Umbilical cord (tissue), 2 donors: ENCODE measurements around the gene EHD4. TPM values are rescaled to one million over a fixed set of nuclear protein-coding genes. Genes with fewer than 3 reads are reported as not detected.

Source experiments
- DNase-seq: peaks from one replicate; pipeline ENCODE4 v3.0.0-alpha.2; 2015; ENCODE audit warnings: low spot score
- total RNA-seq: library from RNA; depleted of rRNA; stranded (reverse); fragments of >200 nt; gene quantifications from one replicate; pipeline ENCODE4 v1.2.3, GENCODE V29; 2014; ENCODE audit warnings: low replicate concordance; ENCODE audit not compliant: insufficient read depth

EHD4 gene
- total RNA-seq, 1 donor from 2014 or later = 15.4 TPM

DNA sequence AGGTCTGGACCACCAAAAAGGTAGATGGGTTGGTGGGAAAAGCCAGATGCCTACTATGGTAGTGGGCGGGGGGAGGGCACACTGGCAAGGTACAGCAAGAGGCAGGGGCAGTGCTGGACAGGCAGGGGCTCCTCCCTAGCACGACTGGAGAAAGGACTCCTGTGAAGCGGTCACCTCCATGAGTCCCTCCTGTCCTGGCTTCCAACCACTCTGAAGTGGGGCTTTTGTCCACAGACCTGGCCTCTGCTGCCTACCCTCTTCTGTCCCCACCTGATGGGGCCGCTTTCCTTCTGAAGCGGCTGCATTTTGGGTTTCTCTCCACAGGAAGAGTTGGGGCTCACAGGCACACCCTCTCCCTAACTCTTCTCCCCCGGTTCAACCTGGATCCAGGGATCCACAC, 75.8 kb downstream of the EHD4 start:
- no peak for DNase-seq

DNA sequence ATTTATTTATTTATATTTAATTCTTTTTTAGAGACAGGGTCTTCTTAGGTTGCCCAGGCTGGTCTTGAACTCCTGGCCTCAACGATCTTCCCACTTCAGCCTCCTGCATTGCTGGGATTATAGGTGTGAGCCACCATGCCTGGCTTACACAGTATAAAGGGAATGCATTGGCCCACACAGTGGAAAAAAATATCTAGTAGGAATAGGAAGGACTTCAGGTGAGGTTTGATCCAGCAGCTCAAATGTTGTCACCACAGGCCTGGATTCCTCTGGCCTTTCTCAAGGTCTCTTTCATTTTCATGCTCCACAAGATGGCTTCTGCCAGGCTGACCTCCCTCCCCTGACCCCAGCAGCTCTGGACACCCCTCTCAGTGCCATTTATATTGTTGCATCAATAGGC, 76.4 kb downstream of the EHD4 start:
- no peak for DNase-seq

DNA sequence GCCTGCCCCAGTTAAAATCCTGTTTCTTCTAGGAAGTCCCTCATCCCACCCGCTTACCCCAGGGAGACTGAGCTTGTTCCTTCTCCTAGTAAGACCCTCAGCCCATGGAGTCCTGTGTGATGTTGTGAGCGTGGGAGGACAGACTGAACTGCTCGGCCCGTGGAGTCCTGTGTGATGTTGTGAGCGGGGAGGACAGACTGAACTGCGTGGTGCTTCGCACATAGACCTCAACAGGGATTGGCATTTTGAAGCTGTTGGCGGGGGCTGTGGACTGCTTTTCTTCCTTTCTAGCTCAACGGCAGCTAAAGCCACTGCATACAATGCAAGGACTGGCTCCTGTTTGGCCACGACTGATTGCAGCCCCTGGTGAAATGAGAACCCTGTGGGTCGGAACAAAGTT, 76.9 kb downstream of the EHD4 start:
- no peak for DNase-seq

DNA sequence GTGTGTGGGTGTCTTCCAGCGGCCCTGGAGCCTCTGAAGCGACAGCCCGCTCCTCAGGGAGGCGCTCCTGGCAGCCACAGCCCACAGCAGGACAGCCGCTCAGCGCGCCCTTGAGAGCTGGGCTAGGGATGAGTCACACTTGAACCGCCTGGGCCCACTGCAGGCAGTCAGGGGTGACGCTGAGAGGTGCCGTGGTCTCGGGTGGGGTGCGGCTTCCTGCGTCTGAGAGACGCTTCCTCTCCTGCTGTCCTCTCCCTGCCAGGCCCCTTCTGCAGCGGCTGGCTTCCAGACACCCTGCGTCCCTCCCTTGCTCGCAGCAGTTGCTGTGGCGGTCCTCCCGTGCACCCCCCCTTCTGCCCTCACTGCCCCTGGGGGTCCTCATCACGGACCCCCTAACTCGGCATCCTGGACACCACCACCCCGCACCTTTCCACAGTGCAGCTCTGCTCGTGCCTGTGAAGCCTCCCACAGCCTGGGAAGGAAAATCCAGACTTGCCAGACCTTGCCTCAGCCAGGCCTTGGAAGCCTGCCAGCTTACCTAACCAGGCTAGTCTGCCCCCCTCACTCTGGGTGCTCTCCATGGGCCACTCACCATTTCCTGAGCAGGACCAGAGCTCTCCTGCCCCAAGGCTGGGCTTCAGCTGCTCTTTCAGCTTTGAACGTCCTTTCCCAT, 77.4 kb downstream of the EHD4 start:
- DNase-seq = peak; percentile 79

DNA sequence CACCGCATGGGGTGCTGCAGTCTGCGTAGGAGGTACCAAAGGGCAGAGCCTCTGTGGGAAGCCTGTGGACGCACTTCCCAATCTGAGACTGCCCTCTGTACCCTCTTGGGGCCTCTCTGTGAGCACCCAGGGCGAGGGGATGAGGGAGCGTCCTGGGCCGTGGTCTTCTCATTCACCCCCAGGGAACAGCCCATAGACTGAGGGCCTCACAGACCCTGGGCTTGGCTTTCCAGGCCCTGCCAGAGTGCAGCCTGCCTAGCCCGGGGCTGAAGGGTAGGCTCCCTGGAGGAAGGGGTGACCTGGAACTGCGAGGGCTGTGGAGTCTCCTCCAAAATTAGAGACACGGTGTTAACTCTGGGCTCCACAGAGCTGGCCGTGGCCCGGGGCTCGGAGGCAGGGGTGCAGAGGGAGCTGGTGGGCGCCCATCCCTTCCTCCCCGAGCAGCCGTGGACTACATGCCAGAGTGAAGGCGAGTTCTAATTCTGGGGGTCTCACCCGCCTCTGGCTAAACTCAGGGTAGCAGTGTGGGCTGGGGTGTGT, 78.0 kb downstream of the EHD4 start:
- DNase-seq = no peak

DNA sequence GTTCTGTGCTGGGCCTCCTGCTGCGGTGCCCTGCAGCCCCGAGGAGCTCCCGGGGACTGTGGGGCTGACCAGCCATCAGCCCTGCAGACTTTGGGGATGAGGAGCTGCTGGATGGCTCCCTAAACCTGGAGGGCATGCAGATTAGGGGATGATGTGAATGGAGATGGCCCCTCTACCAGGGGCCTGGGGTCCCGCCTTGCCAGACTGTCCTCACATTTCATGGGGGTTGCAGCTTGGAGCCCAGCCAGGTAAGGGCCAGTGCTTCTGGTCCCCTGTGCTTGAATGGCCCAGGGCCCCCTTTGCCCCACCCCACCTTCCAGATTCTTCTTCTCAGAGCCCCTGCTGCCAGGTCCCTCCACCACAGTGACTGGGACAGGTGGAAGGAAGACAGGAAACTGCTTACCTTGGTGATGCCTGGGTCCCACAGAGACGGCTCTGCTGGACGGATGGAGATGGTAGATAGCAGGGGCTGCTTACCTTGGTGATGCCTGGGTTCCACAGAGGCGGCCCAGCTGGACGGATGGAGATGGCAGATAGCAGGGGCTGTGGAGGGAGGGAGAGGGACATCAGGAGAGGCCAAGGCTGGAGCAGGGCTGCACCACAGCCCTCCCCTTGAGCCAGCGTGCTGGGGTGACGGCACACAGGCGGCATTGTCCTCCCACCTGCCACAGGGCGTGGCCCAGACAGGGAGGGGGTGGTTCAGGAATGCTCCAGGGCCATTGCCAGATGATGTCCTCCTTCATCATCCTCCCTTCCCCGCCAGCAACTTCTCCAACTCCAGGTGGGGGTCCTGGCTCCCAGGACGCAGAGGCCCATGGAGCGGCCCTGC, 78.7 kb downstream of the EHD4 start, which contains the start of gene SPTBN5:
Gene SPTBN5 (minus strand): TSS at position 632 of the 829 bp plus-strand sequence. CDS start 556 bp downstream, at position 76.
- DNase-seq = no peak

DNA sequence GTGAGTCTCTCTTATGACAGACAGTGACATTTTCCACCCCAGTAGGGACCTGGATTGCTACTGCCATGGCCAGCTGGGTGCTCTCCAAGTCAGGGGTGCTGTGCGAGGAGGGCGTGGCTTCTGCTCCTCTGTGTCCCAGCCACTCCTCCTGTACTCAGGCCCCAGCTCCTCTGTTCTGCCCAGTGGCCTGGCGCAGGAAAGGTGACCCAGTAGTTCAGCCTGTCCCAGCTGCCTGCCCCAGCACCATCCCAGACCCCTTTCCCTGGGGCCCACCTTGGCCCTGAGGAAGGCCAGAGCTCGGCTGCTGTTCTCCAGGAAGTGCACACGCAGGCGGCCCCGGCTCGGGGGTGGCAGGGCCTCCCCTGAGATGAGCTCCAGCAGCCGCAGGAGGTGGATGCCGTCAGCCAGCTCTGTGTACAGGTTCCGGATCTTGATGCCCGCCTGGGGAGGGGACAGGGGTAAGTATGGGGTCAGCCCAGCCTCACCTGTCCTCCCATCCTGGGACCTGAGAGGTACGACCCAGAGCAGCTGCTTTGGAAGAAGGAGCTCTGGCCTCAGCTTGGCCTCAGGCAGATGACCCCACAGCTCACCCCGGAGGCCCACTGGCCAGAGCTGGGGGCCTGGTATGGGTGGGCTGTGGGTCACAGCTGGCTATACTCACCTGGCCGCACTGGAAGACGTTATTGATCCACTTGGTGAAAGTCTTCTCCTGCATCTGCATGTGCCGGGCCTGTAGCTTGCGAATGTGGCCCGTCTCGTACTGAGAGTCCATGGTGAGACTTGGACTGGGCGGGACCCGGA, 79.5 kb downstream of the EHD4 start:
- DNase-seq = no peak

DNA sequence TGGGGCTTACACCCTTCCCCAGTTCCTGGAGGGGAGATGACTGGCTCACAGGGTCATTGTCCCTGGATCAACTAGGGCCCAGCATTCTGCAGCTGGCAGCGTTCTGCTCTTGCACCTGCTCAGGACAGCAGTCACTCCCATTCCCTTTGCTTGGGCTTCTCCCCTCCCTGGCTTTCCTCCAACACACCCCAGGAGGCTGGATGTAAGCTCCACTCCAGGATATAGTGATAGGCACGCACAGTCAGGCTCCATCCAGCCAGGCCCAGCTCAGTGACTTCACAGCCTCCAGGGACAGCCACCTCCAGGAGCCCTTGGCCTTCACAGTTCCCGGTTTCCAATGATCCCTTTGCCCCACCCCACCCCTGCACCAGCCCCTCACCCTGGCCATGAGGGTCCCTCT, 80.4 kb downstream of the EHD4 start:
- no peak for DNase-seq

DNA sequence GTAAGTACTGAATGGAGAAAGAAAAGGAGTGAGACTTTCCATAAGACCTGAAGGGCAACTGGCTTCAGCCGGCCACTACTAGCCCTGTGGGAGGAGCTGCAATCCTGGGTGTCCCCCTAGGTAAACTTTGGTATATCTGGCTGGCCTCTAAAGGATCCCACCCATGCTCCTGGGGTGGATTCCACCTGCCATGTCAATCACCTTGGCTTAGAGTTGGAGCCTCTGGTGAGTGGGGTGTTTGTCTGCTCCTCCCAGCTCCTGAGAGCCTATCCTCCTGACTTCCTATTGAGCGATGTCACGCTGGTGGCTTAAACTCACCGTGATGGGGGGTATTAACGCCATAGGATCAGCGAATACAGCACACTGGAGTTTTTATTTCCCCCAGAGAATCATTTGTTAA, 81.1 kb downstream of the EHD4 start:
- DNase-seq = no peak

DNA sequence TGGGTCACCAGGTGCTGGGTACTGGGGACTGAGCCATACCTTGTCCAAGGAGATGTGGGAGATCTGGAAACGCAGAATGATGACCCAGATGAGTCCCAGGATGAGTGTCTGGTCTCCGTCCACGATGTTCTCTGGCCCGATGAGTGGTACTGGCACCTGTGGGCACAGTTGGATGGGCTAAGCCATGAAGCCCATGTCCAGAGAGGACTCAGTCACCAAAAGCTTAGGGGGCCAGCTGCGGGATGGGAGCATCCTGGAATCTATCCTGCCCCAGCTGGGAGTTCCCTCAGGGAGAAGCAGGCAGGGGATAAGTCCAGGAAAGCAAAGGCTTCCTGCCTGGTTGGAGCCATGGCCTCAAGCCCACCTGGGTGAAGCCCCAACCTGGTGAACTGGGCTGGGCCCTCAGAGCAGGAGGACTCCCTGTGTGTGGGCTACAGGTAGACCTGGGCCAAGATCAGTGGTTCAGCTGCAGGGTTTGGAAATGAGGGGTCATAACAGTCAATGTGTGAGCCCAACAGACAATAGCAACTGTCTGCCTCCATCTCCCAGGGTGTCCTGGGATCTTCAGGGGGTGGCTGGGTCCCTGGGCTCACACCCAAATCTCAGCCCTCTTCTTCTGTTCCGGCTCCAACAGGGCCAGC, 82.2 kb downstream of the EHD4 start:
- DNase-seq = no peak

DNA sequence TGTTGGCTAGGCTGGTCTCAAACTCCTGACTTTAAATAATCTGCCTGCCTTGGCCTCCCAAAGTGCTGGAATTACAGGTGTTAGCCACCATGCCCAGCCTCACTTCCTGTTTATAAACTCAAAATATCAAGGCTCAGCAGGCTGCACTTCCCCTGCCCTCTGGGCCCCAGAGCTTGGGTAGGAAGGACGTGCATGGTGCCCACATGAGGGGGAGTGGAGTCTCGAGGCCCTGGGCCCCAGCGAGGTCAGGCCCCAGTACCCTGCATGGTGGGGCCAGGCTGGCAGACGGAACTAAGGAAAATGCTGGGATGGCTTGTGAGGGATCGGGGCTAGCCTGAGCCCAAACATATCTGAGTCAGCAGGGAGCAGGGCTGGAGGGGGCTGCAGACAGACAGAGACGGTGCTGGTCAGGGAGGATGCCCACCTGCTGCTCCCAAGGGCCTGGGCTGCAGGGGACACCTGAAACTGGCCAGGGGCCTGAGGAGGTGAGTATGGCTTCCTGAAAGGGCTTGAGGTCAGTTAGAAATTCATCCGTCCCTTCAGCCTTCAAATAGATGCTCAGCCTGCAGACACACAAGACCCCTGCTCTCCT, 83.6 kb downstream of the EHD4 start:
- no peak for DNase-seq

DNA sequence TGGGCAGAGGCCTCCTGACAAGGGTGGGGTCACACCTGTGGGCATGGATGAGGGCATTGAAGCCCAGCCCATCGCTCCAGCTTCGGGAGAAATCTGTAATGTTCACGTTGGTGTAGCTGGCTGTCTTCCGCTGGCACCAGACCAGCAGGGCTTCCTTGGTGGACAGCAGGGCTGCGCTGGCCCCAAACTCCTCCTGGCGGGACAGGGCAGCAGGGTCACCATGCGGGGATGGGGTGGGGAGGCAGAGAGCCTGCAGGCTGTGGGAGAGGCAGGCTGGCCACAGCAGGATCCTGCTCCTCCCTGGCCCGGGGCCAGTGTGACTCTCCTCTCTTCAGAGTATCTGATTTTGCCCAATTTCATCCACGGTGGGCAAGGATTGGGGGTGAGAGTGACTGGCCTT, 84.5 kb downstream of the EHD4 start:
- no peak for DNase-seq

DNA sequence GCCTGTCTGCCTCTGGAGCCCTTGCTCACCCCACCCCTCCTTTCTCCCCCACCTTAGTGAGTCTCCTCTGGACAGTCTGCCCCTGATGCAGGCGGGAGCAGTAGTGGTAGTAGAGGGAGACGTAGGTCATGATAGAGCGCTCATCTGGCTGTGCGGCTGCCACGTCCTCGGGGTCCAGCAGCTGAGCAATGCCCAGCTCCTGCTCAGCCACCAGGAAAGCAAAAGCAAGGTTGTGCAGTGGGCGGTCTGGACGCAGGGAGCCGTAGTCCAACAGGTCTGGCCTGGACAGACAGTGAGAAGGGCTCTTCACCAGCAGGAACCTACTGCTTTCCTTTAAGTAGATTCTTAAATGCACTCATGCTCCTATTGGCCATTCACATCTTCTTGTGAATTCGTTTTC, 85.2 kb downstream of the EHD4 start:
- no peak for DNase-seq

DNA sequence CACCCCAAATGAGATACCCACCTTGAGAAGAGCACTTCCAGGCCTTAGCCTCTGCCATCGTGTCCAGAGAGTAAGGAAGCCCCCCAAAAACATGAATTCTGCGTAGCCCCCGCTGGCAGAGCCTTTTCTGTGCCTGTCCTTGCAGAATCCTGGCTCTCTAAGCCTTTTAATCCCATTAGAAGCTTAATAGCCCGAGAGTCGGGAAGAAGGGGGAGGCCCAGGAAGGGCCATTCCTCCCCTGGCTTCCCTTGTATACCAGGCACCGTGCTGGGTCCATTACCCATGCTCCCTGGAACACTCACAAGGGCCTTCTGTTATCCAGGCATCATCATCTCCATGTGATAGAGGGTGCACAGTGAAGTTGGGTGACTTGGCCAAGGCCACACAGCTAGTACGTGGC, 85.6 kb downstream of the EHD4 start:
- DNase-seq = no peak

DNA sequence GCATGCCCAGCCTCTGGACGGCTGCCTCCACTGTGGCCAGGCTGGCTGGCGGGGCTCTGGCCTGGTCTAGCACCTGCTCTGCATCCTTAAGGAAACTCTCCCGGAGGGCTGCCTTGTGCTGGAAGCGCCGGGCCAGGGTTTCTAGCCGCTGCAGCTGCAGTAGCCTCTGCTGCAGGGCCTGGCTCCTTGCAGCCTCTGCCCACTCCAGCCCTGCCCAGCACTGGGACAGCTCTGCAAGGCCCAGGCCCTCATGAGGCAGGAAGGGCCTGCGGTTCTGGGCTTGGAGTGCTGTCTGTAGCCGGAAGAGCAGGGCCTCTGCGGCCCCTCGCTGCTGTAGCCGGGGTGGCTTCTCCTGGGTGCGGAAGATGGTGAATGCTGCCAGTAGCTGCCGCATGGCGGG, 86.5 kb downstream of the EHD4 start:
- no peak for DNase-seq

DNA sequence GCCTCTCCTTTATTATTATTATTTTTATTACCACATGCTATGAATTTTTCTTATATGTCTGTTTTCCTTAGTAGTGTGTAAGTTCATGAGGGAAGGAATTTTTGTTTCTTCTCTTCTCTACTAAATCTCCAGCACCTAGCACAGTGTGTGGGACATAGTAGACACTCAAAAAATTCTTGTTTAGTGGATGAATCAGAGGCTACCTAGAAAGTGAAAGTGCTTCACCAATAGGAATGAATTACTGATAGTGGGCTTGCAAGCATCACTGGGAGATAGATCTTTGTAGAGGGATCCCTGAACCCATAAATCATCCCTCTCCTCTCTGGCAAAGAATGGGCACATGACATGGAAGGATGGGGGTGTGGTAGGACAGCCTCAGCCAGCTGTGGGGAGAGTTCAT, 87.0 kb downstream of the EHD4 start:
- DNase-seq = no peak

DNA sequence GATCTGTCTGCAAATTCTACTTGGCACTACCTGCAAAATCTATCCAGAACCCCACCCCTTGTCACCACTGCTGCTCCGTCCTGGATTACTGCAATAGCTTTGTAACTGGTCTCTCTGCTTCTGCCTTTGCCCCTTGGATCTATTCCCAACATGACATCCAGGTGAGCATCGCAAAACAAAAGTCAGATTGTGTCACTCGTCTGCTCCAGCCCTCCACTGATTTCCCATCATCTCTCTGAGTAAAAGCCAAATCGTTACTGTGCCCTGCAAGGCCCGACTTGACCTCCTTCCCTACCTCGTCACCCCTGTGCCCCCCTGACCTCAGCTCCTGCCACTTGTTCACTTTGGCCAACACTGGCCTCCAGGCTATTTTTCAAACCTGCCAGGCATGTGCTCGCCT, 87.9 kb downstream of the EHD4 start:
- DNase-seq = no peak

DNA sequence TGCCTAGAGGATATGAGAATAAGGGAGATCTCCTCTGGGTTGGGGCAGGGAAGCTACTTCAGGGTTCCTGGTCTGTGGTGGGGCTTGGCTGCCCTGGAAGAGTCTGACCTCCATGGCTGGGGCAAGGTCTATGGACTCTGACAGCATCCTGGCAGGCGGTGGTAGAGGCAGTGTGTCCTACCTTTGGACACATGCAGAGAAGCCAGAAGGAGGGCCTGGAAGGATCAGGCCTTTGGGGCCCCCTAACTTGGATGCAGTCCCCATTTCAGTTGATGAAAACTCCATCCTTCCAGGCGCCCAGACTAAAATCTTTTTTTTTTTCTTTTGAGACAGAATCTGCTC, 88.9 kb downstream of the EHD4 start:
- no peak for DNase-seq

DNA sequence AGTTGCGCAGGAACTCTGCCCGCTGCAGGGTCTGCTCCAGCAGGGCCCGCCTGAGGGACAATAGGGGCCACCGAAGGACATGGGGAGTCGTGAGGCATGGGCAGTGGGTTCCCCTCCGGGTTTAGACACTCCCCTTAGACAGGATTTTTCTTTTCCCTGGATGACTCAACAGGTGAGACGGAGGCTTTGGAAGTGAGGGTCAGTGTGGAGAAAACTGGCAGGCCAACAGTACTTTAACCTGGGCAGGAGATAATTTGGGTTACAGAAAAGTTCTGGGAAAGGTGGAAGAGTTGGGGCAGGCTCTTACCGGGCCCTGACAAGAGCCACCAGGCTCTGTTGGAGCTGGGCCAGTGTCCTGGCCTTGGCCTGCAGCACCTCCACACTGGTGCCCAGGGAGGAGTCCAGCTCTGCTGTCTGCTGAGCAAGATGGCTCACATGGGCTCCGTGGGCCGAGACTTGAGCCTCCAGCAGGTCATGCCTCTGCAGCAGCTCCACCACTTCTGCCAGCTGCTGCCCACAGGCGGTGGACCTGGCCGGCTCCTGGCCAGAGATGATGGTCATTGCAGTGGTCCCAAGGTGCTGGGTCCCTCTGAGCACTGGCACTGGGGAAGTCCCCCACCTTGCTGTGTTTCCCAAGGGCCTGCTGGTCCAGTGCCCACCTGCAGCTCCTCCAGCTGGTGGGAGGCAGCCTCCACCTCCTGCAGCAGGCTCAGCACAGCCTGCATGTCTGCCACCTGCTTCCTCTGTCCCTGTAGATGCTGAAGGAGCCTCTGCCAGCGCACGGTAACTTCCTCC, 89.5 kb downstream of the EHD4 start:
- no peak for DNase-seq

DNA sequence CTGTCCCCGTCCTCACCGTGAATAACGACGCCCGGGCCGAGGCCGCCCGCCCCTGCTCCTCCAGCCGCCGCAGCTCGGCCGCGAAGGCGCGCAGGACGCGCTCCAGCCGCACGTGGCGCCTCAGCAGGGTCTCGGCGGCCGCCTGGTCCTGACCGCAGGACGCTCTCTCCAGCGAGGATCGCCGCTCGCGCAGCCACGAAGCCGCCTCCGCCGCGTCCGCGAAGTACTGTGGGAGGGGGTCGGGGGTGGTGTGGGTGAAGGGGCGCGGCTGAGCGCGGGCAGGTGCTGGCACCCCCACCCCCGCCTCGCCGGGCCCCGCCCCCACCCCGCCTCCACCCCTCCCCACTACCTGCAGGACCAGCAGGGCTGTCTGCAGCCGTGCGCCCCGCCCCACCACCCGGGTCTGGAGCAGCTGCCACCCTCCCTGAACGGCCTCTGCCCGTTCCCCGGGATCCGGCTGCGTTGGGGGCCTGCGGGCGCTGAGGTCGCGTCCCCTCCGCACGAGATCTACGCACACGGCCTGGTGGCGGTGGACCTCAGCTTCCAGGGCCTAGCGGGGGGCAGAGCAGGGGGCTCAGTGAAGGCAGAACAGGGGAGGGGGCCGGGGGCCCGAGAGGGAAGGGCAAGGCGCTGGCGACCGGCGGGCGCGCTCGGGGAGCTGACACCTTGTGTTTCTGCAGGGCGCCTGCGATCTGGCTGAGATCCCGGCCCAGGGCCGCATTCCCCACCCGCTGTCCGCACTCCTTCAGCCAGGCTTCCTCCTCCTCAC, 90.3 kb downstream of the EHD4 start:
- no peak for DNase-seq
